HCT116 (cell line): ENCODE measurements around the gene TGFBR3. TPM values are rescaled to one million over a fixed set of nuclear protein-coding genes. Genes with fewer than 3 reads are reported as not detected.

Experiments used
- ATAC-seq: fragments of 200-7000 bp; cut with Tn5 transposase; 2 replicates; pipeline ENCODE4 v1.9.1; 2020; ENCODE audit warnings: mild to moderate bottlenecking, moderate library complexity
- BruUV-seq: library from RNA; stranded (reverse); fragments of 400-500 nt; replicated peaks from 2 replicates; lab custom pipeline; 2021; lab: Mats Ljungman, UMichigan
- CTCF ChIA-PET: fragments of 300-600 bp; sonication (Branson Sonifier 250); formaldehyde crosslinking; loops from one replicate; lab custom pipeline; 2021; ENCODE audit warnings: antibody characterized with exemption; lab: Charles Lee
- POLR2A ChIA-PET: fragments of 300-600, 350-600 bp; sonication (Branson Sonifier 250); formaldehyde crosslinking; loops from one replicate; lab custom pipeline; 2021; ENCODE audit warnings: antibody characterized with exemption; lab: Charles Lee
- RAD21 ChIA-PET, 2 experiments: fragments of 300-600 bp; sonication (Branson Sonifier 250); formaldehyde crosslinking; loops; one replicate each; lab custom pipeline; 2023; ENCODE audit warnings: low total read pairs in 2 of 2; ENCODE audit not compliant: uncharacterized antibody in 2 of 2, unreplicated experiment in 2 of 2, low non-redundant PET in 1 of 2; lab: Charles Lee
- DNase-seq: peaks from one replicate; pipeline ENCODE4 v3.0.0-alpha.2; 2010; ENCODE audit warnings: low read depth, low spot score
- H2AFZ ChIP-seq: fragments of 200-600 bp; shearing (Covaris generic), sonication (generic); 2 replicates; pipeline ENCODE4 v1.6.1; 2017; ENCODE audit warnings: low read depth, mixed run types, mixed read lengths, antibody characterized with exemption, low read length; ENCODE audit not compliant: poor library complexity, severe bottlenecking
- H3K27ac ChIP-seq: 2 replicates; pipeline ENCODE4 v1.5.1; 2012; ENCODE audit warnings: low read depth, low read length
- H3K27me3 ChIP-seq: fragments of 200-600 bp; sonication (generic); 2 replicates; pipeline ENCODE4 v1.6.1; 2016; ENCODE audit warnings: mixed run types, low read length, mixed read lengths; ENCODE audit not compliant: insufficient read depth
- H3K36me3 ChIP-seq, 2 experiments: fragments of 200-500 bp in 1 of 2; fragments of 200-600 bp in 1 of 2; sonication (Bioruptor generic) in 1 of 2; sonication (generic) in 1 of 2; 2 replicates each; pipeline versions ENCODE4 v1.5.1 to v1.6.1; 2014 to 2016; ENCODE audit warnings: low read length in 2 of 2, inconsistent platforms in 1 of 2, mixed read lengths in 1 of 2, mixed run types in 1 of 2; ENCODE audit not compliant: insufficient read depth in 2 of 2, control insufficient read depth in 1 of 2
- H3K4me1 ChIP-seq, 2 experiments: fragments of 200-600 bp in 1 of 2; sonication (generic) in 1 of 2; 2 replicates each; pipeline versions ENCODE4 v1.5.1 to v1.6.1; 2012 to 2017; ENCODE audit warnings: low read length in 2 of 2, inconsistent platforms in 1 of 2, mild to moderate bottlenecking in 1 of 2, mixed read lengths in 1 of 2, mixed run types in 1 of 2, moderate library complexity in 1 of 2; ENCODE audit not compliant: insufficient read depth in 2 of 2, control insufficient read depth in 1 of 2
- H3K4me2 ChIP-seq: fragments of 200-600 bp; sonication (generic); 2 replicates; pipeline ENCODE4 v1.6.1; 2017; ENCODE audit warnings: mixed run types, low read length, mixed read lengths
- H3K4me3 ChIP-seq, 2 experiments: fragments of 200-600 bp in 1 of 2; sonication (generic) in 1 of 2; replicated peaks in 1 of 2; 2 replicates each; pipeline ENCODE4 v1.5.1; 2011 to 2016; ENCODE audit warnings: low read length in 2 of 2, control low read depth in 1 of 2, low read depth in 1 of 2, mild to moderate bottlenecking in 1 of 2, mixed read lengths in 1 of 2, mixed run types in 1 of 2
- H3K79me2 ChIP-seq: fragments of 200-600 bp; sonication (generic); 2 replicates; pipeline ENCODE4 v1.6.1; 2017; ENCODE audit warnings: mild to moderate bottlenecking, mixed run types, low read length, moderate library complexity, mixed read lengths; ENCODE audit not compliant: insufficient read depth
- H3K9ac ChIP-seq: fragments of 200-600 bp; sonication (generic); 2 replicates; pipeline ENCODE4 v1.6.1; 2016; ENCODE audit warnings: low read length, mixed read lengths
- H3K9me2 ChIP-seq: fragments of 200-600 bp; sonication (generic), shearing (Covaris generic); 2 replicates; pipeline ENCODE4 v1.6.1; 2017; ENCODE audit warnings: mixed run types, mild to moderate bottlenecking, moderate library complexity; ENCODE audit not compliant: insufficient read depth
- H3K9me3 ChIP-seq, 2 experiments: fragments of 200-500 bp in 1 of 2; fragments of 200-600 bp in 1 of 2; sonication (Bioruptor generic) in 1 of 2; sonication (generic) in 1 of 2; 2 replicates each; pipeline ENCODE4 v1.6.1; 2014 to 2017; ENCODE audit warnings: low read length in 2 of 2, mixed read lengths in 2 of 2, inconsistent platforms in 1 of 2, low read depth in 1 of 2, mild to moderate bottlenecking in 1 of 2, mixed run types in 1 of 2, moderate library complexity in 1 of 2; ENCODE audit not compliant: control insufficient read depth in 1 of 2, insufficient read depth in 1 of 2
- H4K20me1 ChIP-seq: fragments of 200-600 bp; sonication (generic), shearing (Covaris generic); 2 replicates; pipeline ENCODE4 v1.6.1; 2017; ENCODE audit warnings: mixed run types, mild to moderate bottlenecking, moderate library complexity; ENCODE audit not compliant: insufficient read depth
- EGR1 ChIP-seq: IDR thresholded peaks from 2 replicates; pipeline ENCODE4 v1.6.1; 2012; ENCODE audit warnings: low read depth
- POLR2A ChIP-seq: IDR thresholded peaks from 2 replicates; pipeline ENCODE4 v1.7.0; 2011; ENCODE audit warnings: borderline replicate concordance; ENCODE audit not compliant: insufficient read depth, insufficient read length; ENCODE audit errors: extremely low read depth
- POLR2AphosphoS5 ChIP-seq: IDR thresholded peaks from 2 replicates; pipeline ENCODE4 v1.6.1; 2011; ENCODE audit warnings: mild to moderate bottlenecking, low read depth, low read length, moderate library complexity
- YY1 ChIP-seq: IDR thresholded peaks from 2 replicates; pipeline ENCODE4 v1.6.1; 2011; ENCODE audit warnings: low read length, low read depth, moderate library complexity, mild to moderate bottlenecking; ENCODE audit not compliant: insufficient replicate concordance; ENCODE audit errors: extremely low read depth
- intact Hi-C: fragments of 100-400 bp; cut with micrococcal nuclease; formaldehyde crosslinking; loops from 2 replicates; pipeline ENCODE4 v1.10.0; 2022
- total RNA-seq: library from RNA; stranded (reverse); gene quantifications from one replicate; pipeline ENCODE4 v1.2.1, GENCODE V29; 2021; ENCODE audit not compliant: unreplicated experiment

Gene TGFBR3
- total RNA-seq, 1 experiment from 2014 or later = 7.1 TPM

- no TSS peak for BruUV-seq
- H4K20me1 ChIP-seq = no peaks in the 10 kb centered on the region
- H3K36me3 ChIP-seq = no peaks in the 10 kb centered on the region
- ATAC-seq = peak; percentile 26
- peak overlapping the region; percentile 85 for H3K27ac ChIP-seq
- intact Hi-C loops = loop anchor here (5.0 to 10.0 kb wide), 2 partner anchors 150 to 268 kb away; no protein-coding TSS in a partner anchor
- ChIA-PET RAD21 (interaction anchor here in 1 of 2 experiments (0.6 kb wide), 1 partner anchor 915 kb away, joined by 4 read pairs; no protein-coding TSS in a partner anchor), POLR2A (interaction anchor here (0.5 kb wide), 1 partner anchor 38 kb away, joined by 3 read pairs; no protein-coding TSS in a partner anchor)
- H2AFZ ChIP-seq = peak overlapping the region; percentile 57
- peak; percentile 36; the same call in 1 of the 2 replicates for TF ChIP-seq EGR1
- no peak for TF ChIP-seq YY1
- TF ChIP-seq, all 23 proteins: peak for 1
- H3K9me2 ChIP-seq = no peaks in the 10 kb centered on the region
- peak overlapping the region; percentile 73 to 85 for H3K4me3 ChIP-seq
- no peaks in the 10 kb centered on the region for H3K27me3 ChIP-seq
- no peak for DNase-seq
- H3K4me1 ChIP-seq = peaks cover 11 to 33% of the 10 kb centered on the region in 2 experiments
- CTCF ChIA-PET = no interaction called here
- H3K9me3 ChIP-seq = no peaks in the 10 kb centered on the region
- no peaks in the 10 kb centered on the region for H3K79me2 ChIP-seq
- H3K4me2 ChIP-seq = peak overlapping the region; percentile 100
- peak overlapping the region; percentile 73 for H3K9ac ChIP-seq
Observed at GRCh38 chr1:91885213-91885715, 687 bp downstream of the TGFBR3 start.

DNA sequence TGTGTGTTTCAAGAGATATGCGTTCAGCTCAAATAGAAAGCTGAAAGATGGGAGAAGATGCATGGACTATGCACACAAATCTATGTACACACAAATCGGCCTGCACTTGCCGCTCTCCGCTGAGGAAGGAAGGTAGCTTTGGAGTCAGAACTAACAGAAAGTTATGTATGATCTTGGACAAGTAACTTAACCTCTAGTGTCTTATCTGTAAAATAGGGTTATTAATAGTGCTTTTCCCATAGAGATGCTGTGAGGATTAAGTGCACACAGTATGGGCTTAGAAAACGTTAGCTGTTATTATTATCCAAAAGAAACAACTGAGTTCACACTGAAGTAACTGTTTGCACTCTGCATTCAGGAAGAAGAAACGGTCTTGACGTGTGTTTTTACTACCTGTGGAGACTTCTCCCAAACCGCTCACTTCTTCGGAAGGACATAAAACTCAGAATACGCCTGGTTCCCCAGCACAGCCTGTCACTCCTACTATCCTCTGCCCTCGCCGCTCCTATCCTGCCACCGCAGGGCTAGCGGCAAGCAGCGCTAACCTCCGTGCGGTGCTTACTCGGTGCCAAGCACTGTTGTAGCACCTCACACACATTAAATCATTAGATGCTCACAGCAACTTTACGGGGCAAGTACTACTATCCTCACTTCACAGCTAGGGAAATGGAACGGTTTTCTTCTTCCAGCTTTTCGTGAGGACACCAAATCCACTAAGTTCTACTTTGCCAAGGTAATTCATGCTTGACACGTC is 1.3 kb downstream of the TGFBR3 start:
- TF ChIP-seq POLR2AphosphoS5 (no peak), POLR2A (no peak)
- H3K9me2 ChIP-seq = no peaks in the 10 kb centered on the region
- no peak for ATAC-seq
- H3K4me2 ChIP-seq = peak overlapping the region; percentile 100
- ChIA-PET CTCF (interaction anchor here (1.0 kb wide), 1 partner anchor 32 kb away, joined by 3 read pairs; no protein-coding TSS in a partner anchor), RAD21 (interaction anchor here in 1 of 2 experiments (0.6 kb wide), 1 partner anchor 916 kb away, joined by 4 read pairs; no protein-coding TSS in a partner anchor), POLR2A (interaction anchor here (1.1 kb wide), 1 partner anchor 12 kb away, joined by 4 read pairs; no protein-coding TSS in a partner anchor)
- peak overlapping the region; percentile 57 for H2AFZ ChIP-seq
- H3K4me1 ChIP-seq = peaks cover 5 to 27% of the 10 kb centered on the region in 2 experiments; a peak in 3 of 4 replicates
- no peaks in the 10 kb centered on the region for H3K27me3 ChIP-seq
- H3K4me3 ChIP-seq = peak overlapping the region; percentile 73 to 85
- BruUV-seq = TSS peak; percentile 44
- intact Hi-C loops = loop anchor here (5.0 to 10.0 kb wide), 2 partner anchors 150 to 267 kb away; no protein-coding TSS in a partner anchor
- no peaks in the 10 kb centered on the region for H3K36me3 ChIP-seq
- peak overlapping the region; percentile 73 for H3K9ac ChIP-seq
- no peaks in the 10 kb centered on the region for H4K20me1 ChIP-seq
- no peak for DNase-seq
- no peak overlapping the region for H3K27ac ChIP-seq
- H3K9me3 ChIP-seq = no peaks in the 10 kb centered on the region
- H3K79me2 ChIP-seq = no peaks in the 10 kb centered on the region
